Fibroblast of lung (primary cell): ENCODE measurements around the gene CDS1. TPM values are rescaled to one million over a fixed set of nuclear protein-coding genes. Genes with fewer than 3 reads are reported as not detected.

Experiments used
- DNase-seq, 2 donors: peaks; one replicate each; pipeline versions ENCODE4 v3.0.0 to v3.0.0-alpha.2; 2010; ENCODE audit warnings: low read depth in 2 of 2
- H2AFZ ChIP-seq: 2 replicates; pipeline ENCODE4 v1.5.1; 2012; ENCODE audit warnings: low read length, control low read depth, inconsistent platforms
- H3K27ac ChIP-seq: 2 replicates; pipeline ENCODE4 v1.5.1; 2011; ENCODE audit warnings: low read length, control low read depth; ENCODE audit not compliant: insufficient read depth
- H3K27me3 ChIP-seq: 2 replicates; pipeline ENCODE4 v1.5.1; 2011; ENCODE audit warnings: mild to moderate bottlenecking, low read length; ENCODE audit not compliant: control insufficient read depth, insufficient read depth
- H3K36me3 ChIP-seq: 2 replicates; pipeline ENCODE4 v1.5.1; 2011; ENCODE audit warnings: low read length; ENCODE audit not compliant: control insufficient read depth, insufficient read depth
- H3K4me1 ChIP-seq: 2 replicates; pipeline ENCODE4 v1.5.1; 2011; ENCODE audit warnings: low read length; ENCODE audit not compliant: control insufficient read depth, insufficient read depth; ENCODE audit errors: extremely low read depth
- H3K4me2 ChIP-seq: 2 replicates; pipeline ENCODE4 v1.5.1; 2011; ENCODE audit warnings: low read length, control low read depth; ENCODE audit not compliant: insufficient read depth; ENCODE audit errors: extremely low read depth
- H3K4me3 ChIP-seq, 4 experiments: fragments of 200-600 bp in 1 of 4; sonication (generic) in 1 of 4; replicated peaks in 1 of 4; 2 replicates each; pipeline ENCODE4 v1.5.1; 2011 to 2016; ENCODE audit warnings: low read length in 4 of 4, low read depth in 3 of 4, mild to moderate bottlenecking in 3 of 4, control low read depth in 2 of 4, inconsistent platforms in 1 of 4, mixed read lengths in 1 of 4; ENCODE audit not compliant: insufficient read depth in 1 of 4; ENCODE audit errors: control extremely low read depth in 1 of 4
- H3K79me2 ChIP-seq: 2 replicates; pipeline ENCODE4 v1.5.1; 2012; ENCODE audit warnings: mild to moderate bottlenecking, low read length, inconsistent platforms; ENCODE audit not compliant: control insufficient read depth, insufficient read depth
- H3K9ac ChIP-seq: 2 replicates; pipeline ENCODE4 v1.5.1; 2011; ENCODE audit warnings: mild to moderate bottlenecking, low read length, control low read depth; ENCODE audit not compliant: insufficient read depth
- H3K9me3 ChIP-seq: 2 replicates; pipeline ENCODE4 v1.5.1; 2012; ENCODE audit warnings: low read depth, low read length; ENCODE audit not compliant: control insufficient read depth, insufficient read depth
- H4K20me1 ChIP-seq: 2 replicates; pipeline ENCODE4 v1.5.1; 2011; ENCODE audit warnings: low read length; ENCODE audit not compliant: control insufficient read depth, insufficient read depth; ENCODE audit errors: extremely low read depth
- EZH2 ChIP-seq: IDR thresholded peaks from 2 replicates; pipeline ENCODE4 v1.5.1; 2012; ENCODE audit warnings: low read length, control low read depth, mild to moderate bottlenecking; ENCODE audit errors: missing control alignments
- polyA plus RNA-seq, 2 donors: library from polyadenylated mRNA; depleted of rRNA in 1 of 2; stranded (reverse) in 1 of 2; unstranded in 1 of 2; fragments of >200 nt; gene quantifications; 2 replicates each; pipeline ENCODE4 v1.2.1, GENCODE V29; 2011 to 2012; ENCODE audit warnings: missing spikeins in 1 of 2
- total RNA-seq: library from RNA; depleted of rRNA; stranded (reverse); fragments of >200 nt; gene quantifications from 2 replicates; pipeline ENCODE4 v1.2.1, GENCODE V29; 2014
- TF ChIP-seq, protein P1 (sequence below), 2 donors: IDR thresholded peaks in 1 of 2; conservative IDR thresholded peaks in 1 of 2; 1 replicate in 1 of 2; 2 replicates in 1 of 2; pipeline ENCODE4 v1.5.1; 2011 to 2012; ENCODE audit warnings: low read length in 2 of 2, control low read depth in 1 of 2, inconsistent platforms in 1 of 2, low read depth in 1 of 2, mild to moderate bottlenecking in 1 of 2

The CDS1 gene
- total and polyA plus RNA-seq, 2 donors (not counting 1 experiment from before 2014, with no cell fraction given), result 0.08 to 0.33 TPM

DNA sequence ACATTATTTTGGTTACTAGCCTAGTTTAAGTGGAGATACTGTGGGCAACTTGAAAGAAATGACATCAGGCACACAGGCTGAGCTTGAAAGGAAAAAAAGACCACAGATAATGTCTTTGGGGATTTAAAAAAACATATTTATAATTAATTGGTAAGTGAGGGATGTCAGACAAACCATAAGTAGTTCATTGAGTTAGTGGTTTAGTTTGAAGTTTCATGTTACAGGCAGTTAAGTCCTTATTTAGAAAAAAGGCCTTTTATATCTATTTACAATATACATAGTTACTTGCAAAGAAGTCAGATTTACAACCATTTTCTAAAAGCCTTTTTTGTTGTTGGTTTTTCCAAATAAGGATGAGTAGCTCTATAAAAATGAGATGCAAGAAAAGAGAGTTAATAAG is 89.2 kb downstream of the CDS1 start:
- H3K9me3 ChIP-seq, result no peaks in the 10 kb centered on the region
- no peaks in the 10 kb centered on the region for H4K20me1 ChIP-seq
- H3K4me1 ChIP-seq, result peaks cover 2% of the 10 kb centered on the region
- H3K4me2 ChIP-seq, result no peak overlapping the region
- H3K79me2 ChIP-seq, result no peaks in the 10 kb centered on the region
- no peak overlapping the region for H2AFZ ChIP-seq
- TF ChIP-seq EZH2, result no peak
- TF ChIP-seq, protein P1, sequence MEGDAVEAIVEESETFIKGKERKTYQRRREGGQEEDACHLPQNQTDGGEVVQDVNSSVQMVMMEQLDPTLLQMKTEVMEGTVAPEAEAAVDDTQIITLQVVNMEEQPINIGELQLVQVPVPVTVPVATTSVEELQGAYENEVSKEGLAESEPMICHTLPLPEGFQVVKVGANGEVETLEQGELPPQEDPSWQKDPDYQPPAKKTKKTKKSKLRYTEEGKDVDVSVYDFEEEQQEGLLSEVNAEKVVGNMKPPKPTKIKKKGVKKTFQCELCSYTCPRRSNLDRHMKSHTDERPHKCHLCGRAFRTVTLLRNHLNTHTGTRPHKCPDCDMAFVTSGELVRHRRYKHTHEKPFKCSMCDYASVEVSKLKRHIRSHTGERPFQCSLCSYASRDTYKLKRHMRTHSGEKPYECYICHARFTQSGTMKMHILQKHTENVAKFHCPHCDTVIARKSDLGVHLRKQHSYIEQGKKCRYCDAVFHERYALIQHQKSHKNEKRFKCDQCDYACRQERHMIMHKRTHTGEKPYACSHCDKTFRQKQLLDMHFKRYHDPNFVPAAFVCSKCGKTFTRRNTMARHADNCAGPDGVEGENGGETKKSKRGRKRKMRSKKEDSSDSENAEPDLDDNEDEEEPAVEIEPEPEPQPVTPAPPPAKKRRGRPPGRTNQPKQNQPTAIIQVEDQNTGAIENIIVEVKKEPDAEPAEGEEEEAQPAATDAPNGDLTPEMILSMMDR (conservative IDR thresholded peaks at IDR 0.05 in 1 of 2, IDR thresholded peaks at IDR 0.05 in 1 of 2; ENCODE audit: low read depth in 1 of 2, low read length in 2 of 2), result no peak
- no peak overlapping the region for H3K9ac ChIP-seq
- DNase-seq, result no peak
- H3K36me3 ChIP-seq, result peaks cover 2% of the 10 kb centered on the region
- H3K27me3 ChIP-seq, result no peaks in the 10 kb centered on the region
- H3K4me3 ChIP-seq, result no peak overlapping the region
- H3K27ac ChIP-seq, result no peak overlapping the region

DNA sequence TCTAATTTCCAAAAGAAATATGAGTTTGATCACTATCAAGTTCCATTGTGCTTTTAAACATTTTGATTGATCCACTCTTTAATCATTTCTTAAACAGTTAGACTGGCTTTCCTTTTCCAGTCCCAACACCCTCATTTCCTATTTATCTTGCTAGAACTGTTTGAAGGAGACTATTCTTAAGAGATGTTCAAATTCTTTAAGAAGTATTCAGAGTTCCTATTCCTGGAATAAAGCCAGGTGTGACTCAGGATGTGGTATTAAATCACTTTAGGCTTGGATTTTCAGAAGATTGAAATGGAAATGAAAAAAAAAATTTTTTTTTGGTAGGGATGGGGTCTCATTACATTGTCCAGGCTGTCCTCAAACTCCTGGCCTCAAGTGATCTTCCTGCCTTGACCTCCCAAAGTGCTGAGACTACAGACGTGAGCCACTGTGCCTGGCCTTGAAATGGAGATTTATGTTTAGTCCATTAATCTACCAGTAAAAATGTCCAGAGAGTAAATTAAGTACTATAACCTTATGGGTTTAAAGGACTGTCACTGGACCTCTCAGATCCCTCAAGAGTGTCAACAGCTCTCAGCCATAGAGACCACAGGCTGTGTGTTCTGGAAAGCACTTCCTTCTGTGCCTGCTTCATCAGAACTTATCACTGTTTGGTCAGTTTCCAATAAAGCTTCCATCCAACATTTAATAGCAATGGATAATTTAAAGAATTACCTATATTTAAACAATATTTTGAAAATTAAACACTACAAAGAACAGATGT is 90.7 kb downstream of the CDS1 start:
- Histone ChIP-seq H3K4me1 (peaks cover 2% of the 10 kb centered on the region), H3K9me3 (no peaks in the 10 kb centered on the region), H3K79me2 (no peaks in the 10 kb centered on the region), H3K27ac (no peak overlapping the region), H3K36me3 (peaks cover 8% of the 10 kb centered on the region), H4K20me1 (no peaks in the 10 kb centered on the region), H3K4me3 (no peak overlapping the region), H3K4me2 (no peak overlapping the region), H2AFZ (no peak overlapping the region), H3K27me3 (no peaks in the 10 kb centered on the region), H3K9ac (no peak overlapping the region)
- peak; percentile 89 to 93 for DNase-seq
- TF ChIP-seq, protein P1 (conservative IDR thresholded peaks at IDR 0.05 in 1 of 2, IDR thresholded peaks at IDR 0.05 in 1 of 2; ENCODE audit: low read depth in 1 of 2, low read length in 2 of 2), result no peak
- TF ChIP-seq EZH2, result no peak

DNA sequence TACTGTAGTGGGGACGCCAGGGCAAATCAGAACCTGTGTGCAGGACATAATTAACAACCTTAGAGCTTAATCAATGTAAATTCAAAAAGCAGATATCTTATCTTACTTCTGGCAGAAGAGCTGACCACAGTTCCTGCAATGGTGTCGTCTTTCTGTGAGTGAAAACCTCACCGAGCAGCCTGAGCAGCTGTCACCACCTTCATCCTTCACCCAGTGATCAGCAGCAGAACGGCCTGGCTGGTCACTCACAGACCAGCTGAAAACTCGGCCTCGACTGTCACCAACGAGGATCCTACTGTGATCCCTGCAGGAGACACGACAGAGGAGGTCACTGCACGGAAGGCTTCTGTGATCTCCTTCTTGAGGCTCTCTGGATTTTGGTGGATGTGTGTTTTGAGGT is 94.2 kb downstream of the CDS1 start:
- H3K4me2 ChIP-seq, result no peak overlapping the region
- peaks cover 6% of the 10 kb centered on the region for H3K4me1 ChIP-seq
- no peaks in the 10 kb centered on the region for H3K9me3 ChIP-seq
- TF ChIP-seq, protein P1 (conservative IDR thresholded peaks at IDR 0.05 in 1 of 2, IDR thresholded peaks at IDR 0.05 in 1 of 2; ENCODE audit: low read depth in 1 of 2, low read length in 2 of 2), result no peak
- TF ChIP-seq EZH2, result no peak
- H3K9ac ChIP-seq, result no peak overlapping the region
- DNase-seq, result no peak
- no peaks in the 10 kb centered on the region for H3K79me2 ChIP-seq
- no peak overlapping the region for H2AFZ ChIP-seq
- H4K20me1 ChIP-seq, result no peaks in the 10 kb centered on the region
- H3K36me3 ChIP-seq, result peaks cover 13% of the 10 kb centered on the region
- H3K27ac ChIP-seq, result no peak overlapping the region
- H3K27me3 ChIP-seq, result no peaks in the 10 kb centered on the region
- H3K4me3 ChIP-seq, result no peak overlapping the region
